ENCODE measurements around the gene CD96.

DNA sequence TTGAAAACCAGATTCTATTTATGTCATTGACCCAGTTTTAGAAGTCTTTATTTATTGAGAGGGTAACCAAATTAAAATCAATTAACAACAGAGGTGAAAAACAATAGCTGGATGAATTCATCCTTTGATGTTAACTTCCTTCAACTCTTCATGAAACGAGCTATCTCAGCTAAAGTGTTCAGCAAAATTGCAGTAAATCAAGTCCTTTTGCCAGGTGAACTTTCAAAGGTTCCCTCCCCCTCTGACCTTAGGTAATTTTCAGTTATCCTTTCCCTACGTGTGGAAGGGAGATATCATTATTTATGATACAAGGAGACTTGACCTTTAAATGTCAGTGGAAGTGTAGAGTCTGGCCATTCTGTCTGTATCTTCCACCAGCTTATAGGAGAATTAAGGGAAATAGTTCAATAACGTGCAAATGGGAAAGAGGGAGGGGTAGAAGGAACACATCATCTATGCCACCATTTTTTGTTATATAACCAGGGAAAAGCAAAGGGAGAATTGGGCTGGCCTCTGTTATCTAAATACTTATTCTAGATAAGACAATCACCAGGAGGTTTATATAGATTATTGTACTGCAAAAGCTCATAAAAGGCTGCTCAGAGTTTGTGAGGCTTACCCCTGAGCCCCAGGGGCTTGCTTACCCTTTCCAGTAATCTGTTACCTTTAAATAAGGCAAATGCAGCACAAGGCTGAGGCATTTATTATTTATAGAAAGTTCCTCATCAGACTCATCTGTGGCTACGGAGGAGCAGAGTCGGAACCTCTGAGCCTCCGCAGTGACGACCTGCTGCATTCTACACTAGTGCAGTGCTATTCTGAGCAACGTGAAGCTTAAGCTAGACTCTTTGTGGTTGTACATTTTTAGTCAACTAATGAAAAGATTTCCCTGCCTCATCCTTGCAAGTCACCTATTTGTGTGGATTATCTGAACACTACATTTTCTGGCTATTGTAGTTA lies 150.9 kb downstream of the CD96 start:
- no peak for TF ChIP-seq POLR2A (IDR thresholded peaks at IDR 0.05)
- TF ChIP-seq, protein P1, sequence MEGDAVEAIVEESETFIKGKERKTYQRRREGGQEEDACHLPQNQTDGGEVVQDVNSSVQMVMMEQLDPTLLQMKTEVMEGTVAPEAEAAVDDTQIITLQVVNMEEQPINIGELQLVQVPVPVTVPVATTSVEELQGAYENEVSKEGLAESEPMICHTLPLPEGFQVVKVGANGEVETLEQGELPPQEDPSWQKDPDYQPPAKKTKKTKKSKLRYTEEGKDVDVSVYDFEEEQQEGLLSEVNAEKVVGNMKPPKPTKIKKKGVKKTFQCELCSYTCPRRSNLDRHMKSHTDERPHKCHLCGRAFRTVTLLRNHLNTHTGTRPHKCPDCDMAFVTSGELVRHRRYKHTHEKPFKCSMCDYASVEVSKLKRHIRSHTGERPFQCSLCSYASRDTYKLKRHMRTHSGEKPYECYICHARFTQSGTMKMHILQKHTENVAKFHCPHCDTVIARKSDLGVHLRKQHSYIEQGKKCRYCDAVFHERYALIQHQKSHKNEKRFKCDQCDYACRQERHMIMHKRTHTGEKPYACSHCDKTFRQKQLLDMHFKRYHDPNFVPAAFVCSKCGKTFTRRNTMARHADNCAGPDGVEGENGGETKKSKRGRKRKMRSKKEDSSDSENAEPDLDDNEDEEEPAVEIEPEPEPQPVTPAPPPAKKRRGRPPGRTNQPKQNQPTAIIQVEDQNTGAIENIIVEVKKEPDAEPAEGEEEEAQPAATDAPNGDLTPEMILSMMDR (IDR thresholded peaks at IDR 0.05 in 8 of 11, conservative IDR thresholded peaks at IDR 0.05 in 3 of 11), result no peak

All from spleen (tissue), 7 donors.